Neural cell (in vitro differentiated cells): Measurements from ENCODE around the gene PRKAB1.

Experiments
- CTCF ChIP-seq: fragments of 450-650 bp; IDR thresholded peaks from 2 replicates; pipeline ENCODE4 v1.5.1; 2014; ENCODE audit warnings: antibody characterized with exemption, mild to moderate bottlenecking, moderate library complexity; ENCODE audit not compliant: poor library complexity, severe bottlenecking
- EP300 ChIP-seq: fragments of 450-650 bp; conservative IDR thresholded peaks from 2 replicates; pipeline ENCODE4 v1.6.1; 2014; ENCODE audit warnings: antibody characterized with exemption, mild to moderate bottlenecking, moderate library complexity; ENCODE audit not compliant: poor library complexity, severe bottlenecking
- EZH2 ChIP-seq: fragments of 200-600, 300-800 bp; shearing (Covaris generic), sonication (generic); IDR thresholded peaks from 2 replicates; pipeline ENCODE4 v1.6.1; 2014; ENCODE audit warnings: antibody characterized with exemption, low read length, borderline replicate concordance, mild to moderate bottlenecking; ENCODE audit not compliant: insufficient read depth, poor library complexity, severe bottlenecking
- POLR2AphosphoS5 ChIP-seq: IDR thresholded peaks from 2 replicates; pipeline ENCODE4 v1.6.1; 2012
- REST ChIP-seq: IDR thresholded peaks from 2 replicates; pipeline ENCODE4 v1.6.1; 2012; ENCODE audit warnings: borderline replicate concordance
- TAF1 ChIP-seq: IDR thresholded peaks from 2 replicates; pipeline ENCODE4 v1.6.1; 2012; ENCODE audit warnings: low read depth

- no peak for TF ChIP-seq EP300
- no peak for TF ChIP-seq REST
- no peak for TF ChIP-seq POLR2AphosphoS5
- no peak for TF ChIP-seq CTCF
- no peak for TF ChIP-seq EZH2
- no peak for TF ChIP-seq TAF1
Observed at GRCh38 chr12:119642986-119643385, 24.9 kb upstream of the PRKAB1 start.
